ENCODE results near the gene CHN2. TPM values are rescaled to one million over a fixed set of nuclear protein-coding genes. Genes with fewer than 3 reads are reported as not detected.

Gene CHN2
- total RNA-seq, 1 experiment from 2014 or later: 0.15 TPM

DNA sequence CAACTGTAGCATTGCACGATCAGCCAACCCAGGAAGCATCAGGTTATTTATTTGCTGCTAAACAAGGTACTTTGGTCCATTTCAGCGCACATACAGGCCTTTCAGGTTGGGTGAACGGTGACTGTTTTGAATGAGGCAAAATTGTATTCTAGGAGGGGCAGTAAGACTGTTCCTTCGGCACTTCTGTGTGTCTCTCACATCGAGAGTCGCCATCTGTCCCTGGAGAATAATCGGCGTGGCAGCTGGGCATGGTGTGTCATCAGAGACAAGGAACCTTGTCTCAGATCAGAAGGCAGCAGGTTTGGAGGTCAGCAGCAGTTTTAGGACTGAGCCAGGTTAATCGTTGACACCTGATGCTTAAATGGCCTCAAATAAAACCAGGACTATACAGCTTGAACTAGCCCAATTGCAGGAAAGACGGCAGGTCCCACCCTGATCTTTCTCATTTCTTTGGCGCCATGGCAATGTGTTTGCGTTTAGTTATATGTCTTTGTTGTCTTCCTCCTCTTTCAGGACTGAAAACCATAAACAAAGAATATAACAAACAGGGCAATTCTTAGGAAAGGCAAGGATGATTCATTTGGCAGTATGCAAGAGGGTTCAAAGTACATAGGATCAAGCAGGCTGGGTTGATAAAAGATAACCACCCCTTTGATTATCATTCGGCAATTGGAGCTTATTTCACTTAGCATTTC is 277.0 kb downstream of the CHN2 start:
- CTCF ChIA-PET: no interaction called here
- BruUV-seq (replicated peaks): no TSS peak
- DNase-seq (ENCODE audit: low read depth, low spot score): no peak

GRCh38 chr7:29476916-29477315 is 282.3 kb downstream of the CHN2 start:
- DNase-seq (ENCODE audit: low read depth, low spot score): no peak
- intact Hi-C loops (cut with micrococcal nuclease; ENCODE audit: unreplicated experiment): no loop called here
- TF ChIP-seq SIN3A (IDR thresholded peaks at IDR 0.05; ENCODE audit: borderline replicate concordance, insufficient read depth, low read depth, low read length): no peak
- TF ChIP-seq TCF7L2 (IDR thresholded peaks at IDR 0.05; ENCODE audit: low read depth, low read length): no peak
- no peak for TF ChIP-seq REST (IDR thresholded peaks at IDR 0.05; ENCODE audit: insufficient read depth in 1 of 2, low read depth in 2 of 2, low read length in 1 of 2)
- no peak for TF ChIP-seq POLR2AphosphoS5 (IDR thresholded peaks at IDR 0.05; ENCODE audit: low read depth, low read length)
- TF ChIP-seq, protein P1, sequence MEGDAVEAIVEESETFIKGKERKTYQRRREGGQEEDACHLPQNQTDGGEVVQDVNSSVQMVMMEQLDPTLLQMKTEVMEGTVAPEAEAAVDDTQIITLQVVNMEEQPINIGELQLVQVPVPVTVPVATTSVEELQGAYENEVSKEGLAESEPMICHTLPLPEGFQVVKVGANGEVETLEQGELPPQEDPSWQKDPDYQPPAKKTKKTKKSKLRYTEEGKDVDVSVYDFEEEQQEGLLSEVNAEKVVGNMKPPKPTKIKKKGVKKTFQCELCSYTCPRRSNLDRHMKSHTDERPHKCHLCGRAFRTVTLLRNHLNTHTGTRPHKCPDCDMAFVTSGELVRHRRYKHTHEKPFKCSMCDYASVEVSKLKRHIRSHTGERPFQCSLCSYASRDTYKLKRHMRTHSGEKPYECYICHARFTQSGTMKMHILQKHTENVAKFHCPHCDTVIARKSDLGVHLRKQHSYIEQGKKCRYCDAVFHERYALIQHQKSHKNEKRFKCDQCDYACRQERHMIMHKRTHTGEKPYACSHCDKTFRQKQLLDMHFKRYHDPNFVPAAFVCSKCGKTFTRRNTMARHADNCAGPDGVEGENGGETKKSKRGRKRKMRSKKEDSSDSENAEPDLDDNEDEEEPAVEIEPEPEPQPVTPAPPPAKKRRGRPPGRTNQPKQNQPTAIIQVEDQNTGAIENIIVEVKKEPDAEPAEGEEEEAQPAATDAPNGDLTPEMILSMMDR (IDR thresholded peaks at IDR 0.05): no peak
- H3K9me3 ChIP-seq (ENCODE audit: control insufficient read depth, insufficient read depth, low read depth, low read length): no peaks in the 10 kb centered on the region
- ChIA-PET CTCF (interaction anchor here (0.5 kb wide), 1 partner anchor 243 kb away, joined by 3 read pairs; no protein-coding TSS in a partner anchor), POLR2A (no interaction called here)
- no peak overlapping the region for H3K4me3 ChIP-seq (ENCODE audit: low read depth in 2 of 2, low read length in 2 of 2)
- no peaks in the 10 kb centered on the region for H3K36me3 ChIP-seq (ENCODE audit: control insufficient read depth, insufficient read depth, low read length)
- no peak for ATAC-seq
- H3K27me3 ChIP-seq (ENCODE audit: control insufficient read depth, insufficient read depth, low read length): peaks cover 20% of the 10 kb centered on the region
- no TSS peak for BruUV-seq (replicated peaks)
- H3K27ac ChIP-seq (ENCODE audit: low read length): no peak overlapping the region
- in situ Hi-C loops (cut with HindIII; ENCODE audit: low pct_unique_long_range_greater_than_20kb, low sequenced_read_pairs): no loop called here
- no peaks in the 10 kb centered on the region for H3K4me1 ChIP-seq (ENCODE audit: control insufficient read depth, insufficient read depth, low read length)

More for the DNA sequence above, 277.0 kb downstream of the CHN2 start:
- intact Hi-C loops (cut with micrococcal nuclease; ENCODE audit: unreplicated experiment): no loop called here
- Histone ChIP-seq H3K27me3 (ENCODE audit: control insufficient read depth, insufficient read depth, low read length) (peaks cover 47% of the 10 kb centered on the region), H3K9me3 (ENCODE audit: control insufficient read depth, insufficient read depth, low read depth, low read length) (no peaks in the 10 kb centered on the region), H3K27ac (ENCODE audit: low read length) (no peak overlapping the region), H3K36me3 (ENCODE audit: control insufficient read depth, insufficient read depth, low read length) (no peaks in the 10 kb centered on the region), H3K4me1 (ENCODE audit: control insufficient read depth, insufficient read depth, low read length) (no peaks in the 10 kb centered on the region), H3K4me3 (ENCODE audit: low read depth in 2 of 2, low read length in 2 of 2) (no peak overlapping the region)
- POLR2A ChIA-PET: no interaction called here
- TF ChIP-seq, protein P1 (IDR thresholded peaks at IDR 0.05): no peak
- TF ChIP-seq TCF7L2 (IDR thresholded peaks at IDR 0.05; ENCODE audit: low read depth, low read length) (no peak), SIN3A (IDR thresholded peaks at IDR 0.05; ENCODE audit: borderline replicate concordance, insufficient read depth, low read depth, low read length) (no peak), POLR2AphosphoS5 (IDR thresholded peaks at IDR 0.05; ENCODE audit: low read depth, low read length) (no peak), REST (IDR thresholded peaks at IDR 0.05; ENCODE audit: insufficient read depth in 1 of 2, low read depth in 2 of 2, low read length in 1 of 2) (no peak)
- ATAC-seq: no peak
- in situ Hi-C loops (cut with HindIII; ENCODE audit: low pct_unique_long_range_greater_than_20kb, low sequenced_read_pairs): no loop called here

Measured in Panc1 (cell line).